HG03457 (cell line): ENCODE results near the gene DAGLA.

Source experiments
- ATAC-seq: cut with Tn5 transposase; IDR thresholded peaks from one replicate; pipeline ENCODE4 v1.9.1; 2021; ENCODE audit warnings: moderate number of reproducible peaks; ENCODE audit not compliant: unreplicated experiment

Gene DAGLA

DNA sequence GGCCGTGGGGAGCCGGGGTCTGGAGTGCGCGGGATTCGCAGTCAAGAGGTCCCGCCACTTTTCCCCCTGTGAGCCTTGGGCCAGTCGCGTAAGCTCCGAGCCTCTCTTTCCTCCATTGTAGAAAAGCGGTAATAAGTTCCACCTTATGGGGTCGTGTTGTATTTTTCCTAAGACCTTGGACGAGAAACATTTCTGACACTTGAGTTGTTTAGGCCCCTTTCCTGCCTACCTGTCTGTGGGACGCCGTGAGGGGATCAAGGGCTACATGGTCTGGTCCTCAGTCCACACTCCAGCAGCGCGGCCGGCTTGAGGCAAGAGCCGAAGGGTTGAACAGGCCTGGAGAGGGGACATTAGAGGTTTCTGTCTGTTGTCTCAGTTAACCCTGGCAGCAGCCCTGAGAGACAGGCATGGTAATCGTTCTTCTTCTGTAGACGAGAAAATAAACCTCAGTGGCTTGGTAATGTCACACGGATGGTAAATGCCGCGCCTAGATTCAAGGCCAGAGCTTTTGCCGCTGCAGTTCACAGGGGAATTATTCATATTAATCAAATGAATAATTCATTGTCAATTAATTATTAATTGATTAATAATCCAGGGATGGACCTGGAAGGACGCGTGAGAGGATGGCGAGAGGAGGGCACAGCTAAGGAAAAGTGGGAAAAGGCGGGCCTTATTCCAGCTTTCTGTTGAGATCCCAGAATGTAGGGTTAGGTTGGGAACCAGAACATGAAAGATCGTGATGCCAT lies 113.1 kb downstream of the DAGLA start:
- no peak for ATAC-seq

DNA sequence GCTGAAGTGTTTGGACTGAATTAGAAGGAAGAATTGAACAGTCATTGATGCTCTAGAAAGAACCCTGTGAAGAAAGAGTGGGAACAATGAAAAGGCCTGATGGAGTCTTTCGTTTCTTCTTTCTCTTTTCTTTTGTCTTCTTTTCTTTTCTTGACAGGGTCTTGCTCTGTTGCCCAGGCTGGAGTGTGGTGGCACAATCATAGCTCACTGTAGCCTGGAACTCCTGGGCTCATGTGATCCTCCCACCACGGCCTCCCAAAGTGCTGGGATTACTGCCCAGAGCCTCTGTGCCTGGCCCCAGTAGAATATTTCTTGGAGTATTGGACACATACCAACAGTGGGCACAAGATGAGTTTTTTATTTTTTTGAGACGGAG lies 113.6 kb downstream of the DAGLA start:
- ATAC-seq = no peak

DNA sequence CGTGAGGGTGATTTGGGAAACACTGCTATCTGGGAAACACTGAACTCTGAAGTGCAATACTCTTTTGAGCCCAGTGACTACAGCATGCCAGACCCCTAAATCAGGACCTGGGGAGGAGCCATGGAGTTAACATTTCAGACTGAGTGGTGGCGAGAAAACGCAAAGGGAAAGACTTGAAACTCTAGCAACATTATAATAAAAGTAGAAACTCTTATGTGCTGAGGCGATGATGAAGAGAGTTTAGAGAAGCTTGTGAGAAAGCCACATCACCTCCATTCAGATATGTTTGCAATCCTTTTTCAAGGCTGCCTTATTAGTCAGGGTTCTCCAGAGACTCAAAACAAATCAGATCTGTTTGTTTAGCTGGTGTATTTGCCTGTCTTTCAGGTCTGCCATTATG lies 114.4 kb downstream of the DAGLA start:
- no peak for ATAC-seq

DNA sequence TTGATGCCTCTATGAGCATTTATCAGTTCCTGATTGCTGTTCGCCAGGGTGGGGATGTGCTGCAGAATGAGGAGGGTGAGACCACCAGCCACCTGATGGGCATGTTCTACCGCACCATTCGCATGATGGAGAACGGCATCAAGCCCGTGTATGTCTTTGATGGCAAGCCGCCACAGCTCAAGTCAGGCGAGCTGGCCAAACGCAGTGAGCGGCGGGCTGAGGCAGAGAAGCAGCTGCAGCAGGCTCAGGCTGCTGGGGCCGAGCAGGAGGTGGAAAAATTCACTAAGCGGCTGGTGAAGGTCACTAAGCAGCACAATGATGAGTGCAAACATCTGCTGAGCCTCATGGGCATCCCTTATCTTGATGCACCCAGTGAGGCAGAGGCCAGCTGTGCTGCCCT lies 115.3 kb downstream of the DAGLA start:
- no peak for ATAC-seq

DNA sequence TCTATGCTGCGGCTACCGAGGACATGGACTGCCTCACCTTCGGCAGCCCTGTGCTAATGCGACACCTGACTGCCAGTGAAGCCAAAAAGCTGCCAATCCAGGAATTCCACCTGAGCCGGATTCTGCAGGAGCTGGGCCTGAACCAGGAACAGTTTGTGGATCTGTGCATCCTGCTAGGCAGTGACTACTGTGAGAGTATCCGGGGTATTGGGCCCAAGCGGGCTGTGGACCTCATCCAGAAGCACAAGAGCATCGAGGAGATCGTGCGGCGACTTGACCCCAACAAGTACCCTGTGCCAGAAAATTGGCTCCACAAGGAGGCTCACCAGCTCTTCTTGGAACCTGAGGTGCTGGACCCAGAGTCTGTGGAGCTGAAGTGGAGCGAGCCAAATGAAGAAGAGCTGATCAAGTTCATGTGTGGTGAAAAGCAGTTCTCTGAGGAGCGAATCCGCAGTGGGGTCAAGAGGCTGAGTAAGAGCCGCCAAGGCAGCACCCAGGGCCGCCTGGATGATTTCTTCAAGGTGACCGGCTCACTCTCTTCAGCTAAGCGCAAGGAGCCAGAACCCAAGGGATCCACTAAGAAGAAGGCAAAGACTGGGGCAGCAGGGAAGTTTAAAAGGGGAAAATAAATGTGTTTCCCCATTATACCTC lies 115.8 kb downstream of the DAGLA start:
- no peak for ATAC-seq
